GM18861 (cell line): Measurements from ENCODE around the gene SIRT5.

Experiments
- ATAC-seq: cut with Tn5 transposase; IDR thresholded peaks from one replicate; pipeline ENCODE4 v1.9.1; 2021; ENCODE audit not compliant: unreplicated experiment

SIRT5 gene

GRCh38 chr6:13550656-13551055 lies 23.7 kb upstream of the SIRT5 start:
- ATAC-seq: no peak

GRCh38 chr6:13553646-13554045 lies 20.8 kb upstream of the SIRT5 start:
- no peak for ATAC-seq

GRCh38 chr6:13554929-13555333 lies 19.5 kb upstream of the SIRT5 start:
- no peak for ATAC-seq

GRCh38 chr6:13557841-13558240 lies 16.6 kb upstream of the SIRT5 start:
- ATAC-seq: no peak

- ATAC-seq: no peak
These were observed 15.7 kb upstream of the SIRT5 start for GRCh38 chr6:13558718-13559117.

GRCh38 chr6:13559251-13559650 lies 15.2 kb upstream of the SIRT5 start:
- ATAC-seq: no peak

- ATAC-seq: no peak
These were observed 14.3 kb upstream of the SIRT5 start for GRCh38 chr6:13559968-13560650.

GRCh38 chr6:13560651-13561044 lies 13.8 kb upstream of the SIRT5 start:
- ATAC-seq: no peak

- ATAC-seq: no peak
These were observed 12.7 kb upstream of the SIRT5 start for GRCh38 chr6:13561624-13562267.

- ATAC-seq: no peak
These were observed 11.4 kb upstream of the SIRT5 start for GRCh38 chr6:13563009-13563408.

GRCh38 chr6:13565921-13566320 lies 8.5 kb upstream of the SIRT5 start:
- ATAC-seq: no peak

GRCh38 chr6:13566500-13566899 lies 7.9 kb upstream of the SIRT5 start:
- no peak for ATAC-seq

- no peak for ATAC-seq
These were observed 5.4 kb upstream of the SIRT5 start for GRCh38 chr6:13568970-13569369.

- ATAC-seq: no peak
These were observed 2.2 kb upstream of the SIRT5 start for GRCh38 chr6:13572240-13572639.

GRCh38 chr6:13572951-13573654 lies 1.3 kb upstream of the SIRT5 start:
- no peak for ATAC-seq

GRCh38 chr6:13573669-13574110 lies 711 bp upstream of the SIRT5 start:
- no peak for ATAC-seq

GRCh38 chr6:13574149-13574570 lies 241 bp upstream of the SIRT5 start:
- ATAC-seq: peak; percentile 70

- no peak for ATAC-seq
These were observed 975 bp downstream of the SIRT5 start for GRCh38 chr6:13575377-13575775.

GRCh38 chr6:13576017-13576416 lies 1.6 kb downstream of the SIRT5 start:
- ATAC-seq: no peak

GRCh38 chr6:13577926-13578325 lies 3.5 kb downstream of the SIRT5 start:
- no peak for ATAC-seq

GRCh38 chr6:13579911-13580310 lies 5.5 kb downstream of the SIRT5 start:
- no peak for ATAC-seq

- no peak for ATAC-seq
These were observed 7.4 kb downstream of the SIRT5 start for GRCh38 chr6:13581700-13582229.
